DOHH2 (cell line): ENCODE measurements around the gene CCDC6.

ENCODE experiments used
- EZH2phosphoT487 ChIP-seq: fragments of 200-600 bp; sonication (generic); IDR thresholded peaks from 2 replicates; pipeline ENCODE4 v1.6.1; 2017; ENCODE audit warnings: borderline replicate concordance, mild to moderate bottlenecking, antibody characterized with exemption, low read length, moderate library complexity, mixed read lengths
- TF ChIP-seq, protein P1 (sequence below): fragments of 200-600 bp; sonication (generic); IDR thresholded peaks from one replicate; pipeline ENCODE4 v1.5.1; 2014; ENCODE audit warnings: antibody characterized with exemption, mild to moderate bottlenecking, low read depth, low read length; ENCODE audit not compliant: poor library complexity, severe bottlenecking

DNA sequence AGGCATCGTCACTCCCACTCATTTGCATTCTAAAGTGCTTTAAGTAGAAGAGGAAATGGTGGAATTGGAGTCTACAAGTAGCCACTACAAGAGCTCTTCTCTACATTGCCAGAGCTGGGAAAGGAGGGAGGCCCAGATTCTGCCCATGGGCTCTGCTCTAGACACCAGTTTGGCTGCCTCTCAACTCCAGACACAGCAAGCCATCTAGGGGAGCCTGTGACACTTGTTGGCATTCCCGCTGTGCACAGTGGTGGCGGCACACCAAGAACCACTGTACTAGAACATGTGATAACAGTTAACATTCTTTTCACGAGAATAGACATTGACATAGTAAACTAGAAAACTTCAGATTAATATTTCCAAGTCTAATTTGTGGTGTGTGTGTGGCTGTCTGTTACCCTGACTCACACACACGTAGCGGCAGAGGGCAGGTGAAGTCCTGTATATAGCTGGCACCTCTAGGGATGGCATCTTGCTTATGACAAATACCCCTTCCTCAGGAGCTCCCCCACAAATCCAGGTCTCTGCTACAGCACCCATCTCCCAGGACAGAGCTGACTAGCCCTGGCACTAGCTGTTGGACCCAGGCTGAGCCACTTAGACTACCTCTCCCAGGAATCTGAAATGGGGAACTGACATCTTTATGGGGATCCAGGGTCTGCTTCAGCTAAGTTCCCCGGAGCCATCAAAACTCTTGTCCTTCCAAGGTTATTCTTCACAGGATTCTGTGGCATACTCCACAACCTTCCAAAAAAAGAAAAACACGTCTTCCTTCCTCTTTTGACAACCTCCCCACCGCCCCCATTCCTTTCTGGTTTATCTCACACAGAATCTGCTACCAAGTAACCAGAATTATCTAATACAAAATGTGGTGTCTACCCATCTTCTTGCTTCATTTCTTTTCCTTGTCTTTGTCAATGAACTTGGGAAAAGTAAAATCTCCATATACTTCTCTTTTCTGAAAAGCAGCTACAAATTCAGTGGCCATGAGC is 98.4 kb downstream of the CCDC6 start:
- TF ChIP-seq, protein P1, sequence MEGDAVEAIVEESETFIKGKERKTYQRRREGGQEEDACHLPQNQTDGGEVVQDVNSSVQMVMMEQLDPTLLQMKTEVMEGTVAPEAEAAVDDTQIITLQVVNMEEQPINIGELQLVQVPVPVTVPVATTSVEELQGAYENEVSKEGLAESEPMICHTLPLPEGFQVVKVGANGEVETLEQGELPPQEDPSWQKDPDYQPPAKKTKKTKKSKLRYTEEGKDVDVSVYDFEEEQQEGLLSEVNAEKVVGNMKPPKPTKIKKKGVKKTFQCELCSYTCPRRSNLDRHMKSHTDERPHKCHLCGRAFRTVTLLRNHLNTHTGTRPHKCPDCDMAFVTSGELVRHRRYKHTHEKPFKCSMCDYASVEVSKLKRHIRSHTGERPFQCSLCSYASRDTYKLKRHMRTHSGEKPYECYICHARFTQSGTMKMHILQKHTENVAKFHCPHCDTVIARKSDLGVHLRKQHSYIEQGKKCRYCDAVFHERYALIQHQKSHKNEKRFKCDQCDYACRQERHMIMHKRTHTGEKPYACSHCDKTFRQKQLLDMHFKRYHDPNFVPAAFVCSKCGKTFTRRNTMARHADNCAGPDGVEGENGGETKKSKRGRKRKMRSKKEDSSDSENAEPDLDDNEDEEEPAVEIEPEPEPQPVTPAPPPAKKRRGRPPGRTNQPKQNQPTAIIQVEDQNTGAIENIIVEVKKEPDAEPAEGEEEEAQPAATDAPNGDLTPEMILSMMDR = no peak
- no peak for TF ChIP-seq EZH2phosphoT487
